ENCODE data around the gene MRPL53. TPM values are rescaled to one million over a fixed set of nuclear protein-coding genes. Genes with fewer than 3 reads are reported as not detected.

MRPL53 gene
- total and polyA plus RNA-seq, 2 of the 13 experiments (the other 11 are each of a cell fraction or from before 2014, with no cell fraction given), result 34.3 to 51.9 TPM

GRCh38 chr2:74457549-74458131 lies 14.8 kb downstream of the MRPL53 start (continued):
- TF ChIP-seq PRDM10 (CRISPR knock-in tag; IDR thresholded peaks at IDR 0.05; ENCODE audit: low read depth) (no peak), ZNF737 (CRISPR knock-in tag; IDR thresholded peaks at IDR 0.05; ENCODE audit: borderline replicate concordance) (no peak), ZMYM4 (CRISPR knock-in tag; IDR thresholded peaks at IDR 0.05) (peak; percentile 64), EEA1 (CRISPR knock-in tag; IDR thresholded peaks at IDR 0.05; ENCODE audit: borderline replicate concordance) (peak; percentile 27; the same call in 1 of the 2 replicates), RAD21 (CRISPR knock-in tag; IDR thresholded peaks at IDR 0.05) (no peak; the same call in none of the 2 replicates), SMYD3 (CRISPR knock-in tag; IDR thresholded peaks at IDR 0.05) (peak; percentile 88; the same call in 1 of the 2 replicates), BCLAF1 (IDR thresholded peaks at IDR 0.05) (no peak), AFF4 (CRISPR knock-in tag; IDR thresholded peaks at IDR 0.05) (no peak), KDM5B (CRISPR knock-in tag; IDR thresholded peaks at IDR 0.05; ENCODE audit: borderline replicate concordance) (peak; percentile 86; the same call in 1 of the 2 replicates), YY1 (IDR thresholded peaks at IDR 0.05; ENCODE audit: insufficient read depth, insufficient replicate concordance, low read depth, low read length) (peak; percentile 61), ZNF687 (CRISPR knock-in tag; IDR thresholded peaks at IDR 0.05) (peak; percentile 88), SMAD9 (CRISPR knock-in tag; IDR thresholded peaks at IDR 0.05) (no peak), MATR3 (CRISPR knock-in tag; IDR thresholded peaks at IDR 0.05) (no peak), GZF1 (CRISPR knock-in tag; IDR thresholded peaks at IDR 0.05) (peak; percentile 66; the same call in 1 of the 2 replicates)

Data from HepG2 (cell line).